Measurements from ENCODE around the gene GCNA. TPM values are rescaled to one million over a fixed set of nuclear protein-coding genes. Genes with fewer than 3 reads are reported as not detected.

GCNA gene
- polyA plus RNA-seq, 1 of the 3 experiments (the other 2 are of a cell fraction), result 1.8 TPM

DNA sequence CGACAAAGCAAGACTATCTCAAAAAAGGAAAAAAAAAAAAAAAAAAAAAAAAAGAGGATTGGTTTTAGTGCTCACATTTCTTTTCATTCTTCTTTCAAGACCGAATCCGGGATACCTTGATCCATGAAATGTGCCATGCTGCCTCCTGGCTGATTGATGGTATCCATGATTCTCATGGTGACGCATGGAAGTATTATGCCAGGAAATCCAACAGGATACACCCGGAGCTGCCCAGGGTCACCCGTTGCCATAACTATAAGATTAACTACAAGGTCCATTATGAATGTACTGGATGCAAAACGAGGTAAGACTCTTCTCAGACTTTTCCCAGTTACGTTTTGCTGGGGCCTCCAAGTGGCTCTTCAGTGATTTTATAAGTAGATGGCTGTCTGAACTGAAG lies 34.0 kb downstream of the GCNA start:
- H3K4me3 ChIP-seq (ENCODE audit: low read depth in 2 of 2, low read length in 1 of 2), result no peak overlapping the region
- H3K4me2 ChIP-seq, result no peak overlapping the region
- H3K27ac ChIP-seq (ENCODE audit: low read depth in 2 of 2, low read length in 1 of 2), result no peak overlapping the region
- H4K20me1 ChIP-seq (ENCODE audit: insufficient read depth), result no peaks in the 10 kb centered on the region
- peaks cover 0 to 12% of the 10 kb centered on the region in 2 experiments for H3K36me3 ChIP-seq (replicated peaks in 1 of 2; ENCODE audit: control insufficient read depth in 1 of 2, insufficient read depth in 2 of 2, low read length in 1 of 2)
- H3K4me1 ChIP-seq (ENCODE audit: control insufficient read depth in 1 of 2, insufficient read depth in 2 of 2, low read depth in 1 of 2, low read length in 1 of 2), result no peaks in the 10 kb centered on the region
- ChIA-PET POLR2A (no interaction called here), CTCF (no interaction called here)
- H3K79me2 ChIP-seq (ENCODE audit: insufficient read depth), result no peaks in the 10 kb centered on the region
- no peak overlapping the region for H3K9ac ChIP-seq
- peaks cover 16% of the 10 kb centered on the region; the same call in 1 of the 2 replicates for H3K27me3 ChIP-seq (ENCODE audit: insufficient read depth)
- WGBS (ENCODE audit: low lambda C conversion rate), result 50% methylated on average over 8 of the region's 8 CpGs
- no peaks in the 10 kb centered on the region for H3K9me2 ChIP-seq
- DNase-seq, result no peak
- TF ChIP-seq NFIC (IDR thresholded peaks at IDR 0.05; ENCODE audit: borderline replicate concordance) (no peak), TAF1 (IDR thresholded peaks at IDR 0.05; ENCODE audit: borderline replicate concordance, low read depth, low read length) (no peak), POLR2AphosphoS5 (IDR thresholded peaks at IDR 0.05; ENCODE audit: low read depth, low read length) (no peak), RAD21 (IDR thresholded peaks at IDR 0.05; ENCODE audit: low read length) (no peak), FOSL2 (IDR thresholded peaks at IDR 0.05; ENCODE audit: borderline replicate concordance, low read depth) (no peak), TEAD4 (IDR thresholded peaks at IDR 0.05; ENCODE audit: borderline replicate concordance, insufficient read depth) (no peak), YY1 (IDR thresholded peaks at IDR 0.05; ENCODE audit: low read depth) (no peak), SMC3 (IDR thresholded peaks at IDR 0.05; ENCODE audit: low read depth, low read length) (no peak), EP300 (IDR thresholded peaks at IDR 0.05; ENCODE audit: borderline replicate concordance in 1 of 2, low read depth in 1 of 2, low read length in 1 of 2) (no peak), NRF1 (IDR thresholded peaks at IDR 0.05; ENCODE audit: low read depth, low read length) (no peak), JUND (IDR thresholded peaks at IDR 0.05) (no peak)
- TF ChIP-seq, protein P1, sequence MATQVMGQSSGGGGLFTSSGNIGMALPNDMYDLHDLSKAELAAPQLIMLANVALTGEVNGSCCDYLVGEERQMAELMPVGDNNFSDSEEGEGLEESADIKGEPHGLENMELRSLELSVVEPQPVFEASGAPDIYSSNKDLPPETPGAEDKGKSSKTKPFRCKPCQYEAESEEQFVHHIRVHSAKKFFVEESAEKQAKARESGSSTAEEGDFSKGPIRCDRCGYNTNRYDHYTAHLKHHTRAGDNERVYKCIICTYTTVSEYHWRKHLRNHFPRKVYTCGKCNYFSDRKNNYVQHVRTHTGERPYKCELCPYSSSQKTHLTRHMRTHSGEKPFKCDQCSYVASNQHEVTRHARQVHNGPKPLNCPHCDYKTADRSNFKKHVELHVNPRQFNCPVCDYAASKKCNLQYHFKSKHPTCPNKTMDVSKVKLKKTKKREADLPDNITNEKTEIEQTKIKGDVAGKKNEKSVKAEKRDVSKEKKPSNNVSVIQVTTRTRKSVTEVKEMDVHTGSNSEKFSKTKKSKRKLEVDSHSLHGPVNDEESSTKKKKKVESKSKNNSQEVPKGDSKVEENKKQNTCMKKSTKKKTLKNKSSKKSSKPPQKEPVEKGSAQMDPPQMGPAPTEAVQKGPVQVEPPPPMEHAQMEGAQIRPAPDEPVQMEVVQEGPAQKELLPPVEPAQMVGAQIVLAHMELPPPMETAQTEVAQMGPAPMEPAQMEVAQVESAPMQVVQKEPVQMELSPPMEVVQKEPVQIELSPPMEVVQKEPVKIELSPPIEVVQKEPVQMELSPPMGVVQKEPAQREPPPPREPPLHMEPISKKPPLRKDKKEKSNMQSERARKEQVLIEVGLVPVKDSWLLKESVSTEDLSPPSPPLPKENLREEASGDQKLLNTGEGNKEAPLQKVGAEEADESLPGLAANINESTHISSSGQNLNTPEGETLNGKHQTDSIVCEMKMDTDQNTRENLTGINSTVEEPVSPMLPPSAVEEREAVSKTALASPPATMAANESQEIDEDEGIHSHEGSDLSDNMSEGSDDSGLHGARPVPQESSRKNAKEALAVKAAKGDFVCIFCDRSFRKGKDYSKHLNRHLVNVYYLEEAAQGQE (IDR thresholded peaks at IDR 0.05; ENCODE audit: low read depth, low read length), result no peak
- TF ChIP-seq, protein P2, sequence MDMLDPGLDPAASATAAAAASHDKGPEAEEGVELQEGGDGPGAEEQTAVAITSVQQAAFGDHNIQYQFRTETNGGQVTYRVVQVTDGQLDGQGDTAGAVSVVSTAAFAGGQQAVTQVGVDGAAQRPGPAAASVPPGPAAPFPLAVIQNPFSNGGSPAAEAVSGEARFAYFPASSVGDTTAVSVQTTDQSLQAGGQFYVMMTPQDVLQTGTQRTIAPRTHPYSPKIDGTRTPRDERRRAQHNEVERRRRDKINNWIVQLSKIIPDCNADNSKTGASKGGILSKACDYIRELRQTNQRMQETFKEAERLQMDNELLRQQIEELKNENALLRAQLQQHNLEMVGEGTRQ (IDR thresholded peaks at IDR 0.05; ENCODE audit: borderline replicate concordance, low read depth, low read length), result no peak
- TF ChIP-seq, protein P3, sequence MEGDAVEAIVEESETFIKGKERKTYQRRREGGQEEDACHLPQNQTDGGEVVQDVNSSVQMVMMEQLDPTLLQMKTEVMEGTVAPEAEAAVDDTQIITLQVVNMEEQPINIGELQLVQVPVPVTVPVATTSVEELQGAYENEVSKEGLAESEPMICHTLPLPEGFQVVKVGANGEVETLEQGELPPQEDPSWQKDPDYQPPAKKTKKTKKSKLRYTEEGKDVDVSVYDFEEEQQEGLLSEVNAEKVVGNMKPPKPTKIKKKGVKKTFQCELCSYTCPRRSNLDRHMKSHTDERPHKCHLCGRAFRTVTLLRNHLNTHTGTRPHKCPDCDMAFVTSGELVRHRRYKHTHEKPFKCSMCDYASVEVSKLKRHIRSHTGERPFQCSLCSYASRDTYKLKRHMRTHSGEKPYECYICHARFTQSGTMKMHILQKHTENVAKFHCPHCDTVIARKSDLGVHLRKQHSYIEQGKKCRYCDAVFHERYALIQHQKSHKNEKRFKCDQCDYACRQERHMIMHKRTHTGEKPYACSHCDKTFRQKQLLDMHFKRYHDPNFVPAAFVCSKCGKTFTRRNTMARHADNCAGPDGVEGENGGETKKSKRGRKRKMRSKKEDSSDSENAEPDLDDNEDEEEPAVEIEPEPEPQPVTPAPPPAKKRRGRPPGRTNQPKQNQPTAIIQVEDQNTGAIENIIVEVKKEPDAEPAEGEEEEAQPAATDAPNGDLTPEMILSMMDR (IDR thresholded peaks at IDR 0.05), result no peak
- TF ChIP-seq, protein P4, sequence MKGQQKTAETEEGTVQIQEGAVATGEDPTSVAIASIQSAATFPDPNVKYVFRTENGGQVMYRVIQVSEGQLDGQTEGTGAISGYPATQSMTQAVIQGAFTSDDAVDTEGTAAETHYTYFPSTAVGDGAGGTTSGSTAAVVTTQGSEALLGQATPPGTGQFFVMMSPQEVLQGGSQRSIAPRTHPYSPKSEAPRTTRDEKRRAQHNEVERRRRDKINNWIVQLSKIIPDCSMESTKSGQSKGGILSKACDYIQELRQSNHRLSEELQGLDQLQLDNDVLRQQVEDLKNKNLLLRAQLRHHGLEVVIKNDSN (IDR thresholded peaks at IDR 0.05; ENCODE audit: borderline replicate concordance, low read depth), result no peak
- H3K9me3 ChIP-seq, result no peaks in the 10 kb centered on the region
- no peak overlapping the region for H2AFZ ChIP-seq (ENCODE audit: low read depth)
- H3F3A ChIP-seq (replicated peaks; ENCODE audit: insufficient read depth), result no peaks in the 10 kb centered on the region
